Muscle of arm (tissue), 12 donors: ENCODE results near the gene B4GALT2. TPM values are rescaled to one million over a fixed set of nuclear protein-coding genes. Genes with fewer than 3 reads are reported as not detected.

Experiments used
- DNase-seq: peaks from one replicate; pipeline ENCODE4 v3.0.0-alpha.2; 2013
- polyA plus RNA-seq, 12 donors: library from polyadenylated mRNA; unstranded; fragments of 120-200 nt; gene quantifications; one replicate each; pipeline ENCODE4 v1.2.1, GENCODE V29; 2013; ENCODE audit not compliant: insufficient read length in 12 of 12

Gene B4GALT2
- polyA plus RNA-seq, 12 donors, result 33.0 to 60.0 (median 39.6) TPM; not detected in 1

- DNase-seq, result no peak
Measured at GRCh38 chr1:43965316-43965715, 13.7 kb upstream of the B4GALT2 start.

GRCh38 chr1:43968348-43968948 lies 10.6 kb upstream of the B4GALT2 start:
- no peak for DNase-seq

- no peak for DNase-seq
Measured at GRCh38 chr1:43969416-43969745, 9.6 kb upstream of the B4GALT2 start.

- peak; percentile 97 for DNase-seq
Measured at GRCh38 chr1:43969746-43970466, 9.1 kb upstream of the B4GALT2 start, which contains the start of gene DPH2. DPH2 (plus strand) TSS chr1:43970010; CDS start chr1:43970176, 166 bp downstream.

- no peak for DNase-seq
Measured at GRCh38 chr1:43970502-43970901, 8.5 kb upstream of the B4GALT2 start.

GRCh38 chr1:43970911-43971310 lies 8.1 kb upstream of the B4GALT2 start:
- no peak for DNase-seq

- no peak for DNase-seq
Measured at GRCh38 chr1:43971336-43971980, 7.6 kb upstream of the B4GALT2 start.

GRCh38 chr1:43973981-43974442 lies 5.0 kb upstream of the B4GALT2 start:
- no peak for DNase-seq

GRCh38 chr1:43974443-43975248 lies 4.4 kb upstream of the B4GALT2 start, which contains the start of gene ATP6V0B:
ATP6V0B (plus strand) TSS chr1:43974960; CDS start chr1:43975041, 81 bp downstream.
- peak; percentile 94 for DNase-seq

GRCh38 chr1:43975249-43975961 lies 3.6 kb upstream of the B4GALT2 start:
- DNase-seq, result no peak

GRCh38 chr1:43976045-43976444 lies 3.0 kb upstream of the B4GALT2 start:
- no peak for DNase-seq

- DNase-seq, result no peak
Measured at GRCh38 chr1:43976890-43977289, 2.1 kb upstream of the B4GALT2 start.

- DNase-seq, result no peak
Measured at GRCh38 chr1:43977376-43978263, 1.4 kb upstream of the B4GALT2 start.

GRCh38 chr1:43978264-43978550 lies 803 bp upstream of the B4GALT2 start:
- no peak for DNase-seq

- no peak for DNase-seq
Measured at GRCh38 chr1:43979261-43979527, 184 bp downstream of the B4GALT2 start.

GRCh38 chr1:43979528-43980254 lies 681 bp downstream of the B4GALT2 start:
- DNase-seq, result no peak

GRCh38 chr1:43980255-43981134 lies 1.5 kb downstream of the B4GALT2 start:
- no peak for DNase-seq

GRCh38 chr1:43981135-43981491 lies 2.1 kb downstream of the B4GALT2 start:
- DNase-seq, result no peak

- no peak for DNase-seq
Measured at GRCh38 chr1:43981636-43982035, 2.6 kb downstream of the B4GALT2 start.
